Measurements from ENCODE around the gene SEC23B. TPM values are rescaled to one million over a fixed set of nuclear protein-coding genes. Genes with fewer than 3 reads are reported as not detected.
"Not testable (repeated sequence)": the region's sequence is repeated elsewhere in the genome, so short reads cannot be mapped to it uniquely, and the experiment has no call there.

SEC23B gene
- total RNA-seq, 2 donors from 2014 or later: 29.0 to 36.3 TPM

GRCh38 chr20:18523066-18523465 is 15.3 kb downstream of the SEC23B start:
- no peaks in the 10 kb centered on the region for H3K9me3 ChIP-seq
- DNase-seq (no peak), ATAC-seq (no peak)
- intact Hi-C loops (cut with DNase I): no loop called here
- no peaks in the 10 kb centered on the region for H3K27me3 ChIP-seq
- TF ChIP-seq POLR2A (IDR thresholded peaks at IDR 0.05): no peak
- TF ChIP-seq CTCF (IDR thresholded peaks at IDR 0.05): no peak
- H3K27ac ChIP-seq: no peak overlapping the region
- H3K36me3 ChIP-seq (replicated peaks in 1 of 2; ENCODE audit: insufficient read depth in 1 of 2, low read depth in 2 of 2): peaks cover 7 to 32% of the 10 kb centered on the region in 2 donors
- no peak overlapping the region for H3K4me3 ChIP-seq
- WGBS, 2 donors: 76 to 83% methylated on average over 2 of the region's 2 CpGs
- H3K4me1 ChIP-seq: no peaks in the 10 kb centered on the region

GRCh38 chr20:18524646-18525045 is 16.9 kb downstream of the SEC23B start:
- Histone ChIP-seq H3K36me3 (replicated peaks in 1 of 2; ENCODE audit: insufficient read depth in 1 of 2, low read depth in 2 of 2) (peaks cover 7 to 46% of the 10 kb centered on the region in 2 donors), H3K9me3 (no peaks in the 10 kb centered on the region), H3K27ac (no peak overlapping the region), H3K4me1 (no peaks in the 10 kb centered on the region), H3K27me3 (no peaks in the 10 kb centered on the region), H3K4me3 (no peak overlapping the region)
- TF ChIP-seq CTCF (IDR thresholded peaks at IDR 0.05) (no peak), POLR2A (IDR thresholded peaks at IDR 0.05) (no peak)
- no peak for ATAC-seq
- no peak for DNase-seq
- intact Hi-C loops (cut with DNase I): no loop called here
- whole genome bisulfite sequencing, 2 donors: 88 to 100% methylated on average over 1 of the region's 1 CpG

- H3K27me3 ChIP-seq; H3K27ac ChIP-seq; intact Hi-C loops (cut with DNase I); H3K4me1 ChIP-seq; ATAC-seq; H3K4me3 ChIP-seq; H3K9me3 ChIP-seq; DNase-seq: not testable (repeated sequence)
- WGBS, 2 donors: 80 to 81% methylated on average over 14 of the region's 14 CpGs
- peaks cover 13 to 60% of the 10 kb centered on the region in 2 donors for H3K36me3 ChIP-seq (replicated peaks in 1 of 2; ENCODE audit: insufficient read depth in 1 of 2, low read depth in 2 of 2)
These were observed 19.0 kb downstream of the SEC23B start for GRCh38 chr20:18526761-18527160.

- Histone ChIP-seq H3K4me3 (no peak overlapping the region), H3K27me3 (no peaks in the 10 kb centered on the region), H3K4me1 (no peaks in the 10 kb centered on the region), H3K9me3 (no peaks in the 10 kb centered on the region), H3K27ac (no peak overlapping the region), H3K36me3 (replicated peaks in 1 of 2; ENCODE audit: insufficient read depth in 1 of 2, low read depth in 2 of 2) (peaks cover 13 to 61% of the 10 kb centered on the region in 2 donors)
- ATAC-seq: no peak
- intact Hi-C loops (cut with DNase I): no loop called here
- TF ChIP-seq CTCF (IDR thresholded peaks at IDR 0.05): no peak
- no peak for TF ChIP-seq POLR2A (IDR thresholded peaks at IDR 0.05)
- 87 to 91% methylated on average over 2 of the region's 2 CpGs for WGBS, 2 donors
- DNase-seq: no peak
These were observed 19.6 kb downstream of the SEC23B start for GRCh38 chr20:18527339-18527738.

GRCh38 chr20:18527836-18528235 is 20.1 kb downstream of the SEC23B start:
- ATAC-seq (no peak), DNase-seq (no peak)
- Histone ChIP-seq H3K27me3 (no peaks in the 10 kb centered on the region), H3K36me3 (replicated peaks in 1 of 2; ENCODE audit: insufficient read depth in 1 of 2, low read depth in 2 of 2) (peaks cover 15 to 62% of the 10 kb centered on the region in 2 donors), H3K27ac (no peak overlapping the region), H3K4me1 (no peaks in the 10 kb centered on the region), H3K9me3 (no peaks in the 10 kb centered on the region), H3K4me3 (no peak overlapping the region)
- 87 to 94% methylated on average over 2 of the region's 2 CpGs for WGBS, 2 donors
- intact Hi-C loops (cut with DNase I): no loop called here
- no peak for TF ChIP-seq POLR2A (IDR thresholded peaks at IDR 0.05)
- no peak for TF ChIP-seq CTCF (IDR thresholded peaks at IDR 0.05)

Data from body of pancreas (tissue), 4 donors.